ENCODE data around the gene RASSF5. TPM values are rescaled to one million over a fixed set of nuclear protein-coding genes. Genes with fewer than 3 reads are reported as not detected.

The RASSF5 gene
- total RNA-seq, 1 donor from 2014 or later, result 1.4 TPM

- Mint-ChIP-seq H3K27me3 (ENCODE audit: low read depth) (peaks cover 17% of the 10 kb centered on the region), H3K9me3 (no peaks in the 10 kb centered on the region), H3K4me1 (peaks cover 66% of the 10 kb centered on the region), H3K27ac (ENCODE audit: unreplicated experiment) (peak overlapping the region; percentile 79), H3K4me3 (peak overlapping the region; percentile 61), H3K36me3 (ENCODE audit: low read depth) (no peaks in the 10 kb centered on the region)
- TF ChIP-seq CTCF (conservative IDR thresholded peaks at IDR 0.05), result peak; percentile 23
- DNase-seq (ENCODE audit: low read depth, low spot score), result no peak
Measured at GRCh38 chr1:206468571-206468970, 38.8 kb upstream of the RASSF5 start.

GRCh38 chr1:206469411-206469932 is 37.9 kb upstream of the RASSF5 start:
- peaks cover 17% of the 10 kb centered on the region for H3K27me3 Mint-ChIP-seq (ENCODE audit: low read depth)
- H3K36me3 Mint-ChIP-seq (ENCODE audit: low read depth), result no peaks in the 10 kb centered on the region
- DNase-seq (ENCODE audit: low read depth, low spot score), result no peak
- TF ChIP-seq CTCF (conservative IDR thresholded peaks at IDR 0.05), result no peak
- peak overlapping the region; percentile 27 for H3K27ac Mint-ChIP-seq (ENCODE audit: unreplicated experiment)
- H3K4me3 Mint-ChIP-seq, result peak overlapping the region; percentile 29
- no peaks in the 10 kb centered on the region for H3K9me3 Mint-ChIP-seq
- H3K4me1 Mint-ChIP-seq, result peaks cover 65% of the 10 kb centered on the region

- H3K4me3 Mint-ChIP-seq, result peak within 1 kb of the TSS; percentile 82
- H3K9me3 Mint-ChIP-seq, result no peaks in the 10 kb centered on the region
- no peak for DNase-seq (ENCODE audit: low read depth, low spot score)
- H3K4me1 Mint-ChIP-seq, result peaks cover 62% of the 10 kb centered on the region
- no peaks in the 10 kb centered on the region for H3K36me3 Mint-ChIP-seq (ENCODE audit: low read depth)
- H3K27me3 Mint-ChIP-seq (ENCODE audit: low read depth), result peaks cover 17% of the 10 kb centered on the region
- peak within 1 kb of the TSS; percentile 27 for H3K27ac Mint-ChIP-seq (ENCODE audit: unreplicated experiment)
- peak; percentile 52 for TF ChIP-seq CTCF (conservative IDR thresholded peaks at IDR 0.05)
Measured at GRCh38 chr1:206469933-206470691, 37.2 kb upstream of the RASSF5 start, which contains the start of gene IKBKE. TSS of gene IKBKE (plus strand) at chr1:206470476. CDS start at chr1:206473228, 2,752 bp downstream.

- H3K4me1 Mint-ChIP-seq, result peaks cover 62% of the 10 kb centered on the region
- H3K27me3 Mint-ChIP-seq (ENCODE audit: low read depth), result peaks cover 17% of the 10 kb centered on the region
- no peaks in the 10 kb centered on the region for H3K36me3 Mint-ChIP-seq (ENCODE audit: low read depth)
- no peaks in the 10 kb centered on the region for H3K9me3 Mint-ChIP-seq
- no peak for TF ChIP-seq CTCF (conservative IDR thresholded peaks at IDR 0.05)
- H3K4me3 Mint-ChIP-seq, result peak overlapping the region; percentile 82
- H3K27ac Mint-ChIP-seq (ENCODE audit: unreplicated experiment), result peak overlapping the region; percentile 27
- DNase-seq (ENCODE audit: low read depth, low spot score), result no peak
Measured at GRCh38 chr1:206470692-206471414, 36.5 kb upstream of the RASSF5 start.

GRCh38 chr1:206471415-206471801 is 35.9 kb upstream of the RASSF5 start:
- Mint-ChIP-seq H3K4me1 (peaks cover 58% of the 10 kb centered on the region), H3K27me3 (ENCODE audit: low read depth) (peaks cover 14% of the 10 kb centered on the region), H3K4me3 (peak overlapping the region; percentile 82), H3K27ac (ENCODE audit: unreplicated experiment) (peak overlapping the region; percentile 27), H3K9me3 (no peaks in the 10 kb centered on the region), H3K36me3 (ENCODE audit: low read depth) (no peaks in the 10 kb centered on the region)
- no peak for TF ChIP-seq CTCF (conservative IDR thresholded peaks at IDR 0.05)
- no peak for DNase-seq (ENCODE audit: low read depth, low spot score)

Data from neural crest cell (in vitro differentiated cells).